Measurements from ENCODE around the gene KRT81.

The KRT81 gene

GRCh38 chr12:52249511-52250047 lies 41.8 kb downstream of the KRT81 start:
- CTCF ChIA-PET, result interaction anchor here (1.7 to 2.4 kb wide), 2 partner anchors 28 to 30 kb away, joined by 3 to 12 read pairs; no protein-coding TSS in a partner anchor
- POLR2A ChIA-PET, result no interaction called here
- no peak for TF ChIP-seq CTCF (IDR thresholded peaks at IDR 0.05; ENCODE audit: control extremely low read depth, extremely low read depth, low read depth, missing control alignments)

DNA sequence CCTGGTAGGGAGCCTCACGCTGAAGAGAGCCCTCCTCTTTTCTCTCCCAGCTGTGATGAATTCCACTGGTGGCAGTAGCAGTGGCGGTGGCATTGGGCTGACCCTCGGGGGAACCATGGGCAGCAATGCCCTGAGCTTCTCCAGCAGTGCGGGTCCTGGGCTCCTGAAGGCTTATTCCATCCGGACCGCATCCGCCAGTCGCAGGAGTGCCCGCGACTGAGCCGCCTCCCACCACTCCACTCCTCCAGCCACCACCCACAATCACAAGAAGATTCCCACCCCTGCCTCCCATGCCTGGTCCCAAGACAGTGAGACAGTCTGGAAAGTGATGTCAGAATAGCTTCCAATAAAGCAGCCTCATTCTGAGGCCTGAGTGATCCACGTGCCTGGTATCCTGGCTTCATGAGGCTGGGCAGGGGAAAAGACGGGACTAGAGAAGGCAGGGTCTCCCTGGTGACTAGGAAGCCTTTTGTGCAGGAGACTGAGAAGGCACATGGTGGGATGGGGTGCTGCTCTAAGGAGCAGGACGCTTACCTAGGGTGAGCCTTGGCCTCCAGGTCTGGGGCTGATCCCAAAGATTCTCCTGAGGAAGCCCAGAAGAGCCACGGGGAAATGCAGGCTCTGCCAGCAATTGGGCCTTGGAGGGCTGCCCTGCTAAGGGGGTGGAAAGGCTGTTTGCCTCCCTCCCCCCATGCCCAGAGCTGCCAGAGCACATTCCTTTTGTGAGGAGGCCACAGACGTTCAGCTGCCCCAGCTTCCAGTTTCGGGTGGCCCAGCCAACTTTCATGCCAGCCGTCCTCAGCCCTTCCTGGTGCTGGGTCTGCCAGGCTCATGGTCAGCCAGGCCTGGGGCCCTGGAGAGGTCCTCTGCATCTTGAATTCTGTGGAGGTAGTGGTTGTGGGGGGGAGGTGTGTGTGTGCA lies 42.5 kb downstream of the KRT81 start:
- ChIA-PET CTCF (interaction anchor here (1.0 to 2.4 kb wide), 3 partner anchors 11 to 31 kb away, joined by 3 to 12 read pairs (median 4); no protein-coding TSS in a partner anchor), POLR2A (no interaction called here)
- no peak for DNase-seq (ENCODE audit: extremely low spot score)
- TF ChIP-seq CTCF (IDR thresholded peaks at IDR 0.05; ENCODE audit: control extremely low read depth, extremely low read depth, low read depth, missing control alignments), result no peak

More at GRCh38 chr12:52249511-52250047, 41.8 kb downstream of the KRT81 start:
- DNase-seq (ENCODE audit: extremely low spot score), result no peak

DNA sequence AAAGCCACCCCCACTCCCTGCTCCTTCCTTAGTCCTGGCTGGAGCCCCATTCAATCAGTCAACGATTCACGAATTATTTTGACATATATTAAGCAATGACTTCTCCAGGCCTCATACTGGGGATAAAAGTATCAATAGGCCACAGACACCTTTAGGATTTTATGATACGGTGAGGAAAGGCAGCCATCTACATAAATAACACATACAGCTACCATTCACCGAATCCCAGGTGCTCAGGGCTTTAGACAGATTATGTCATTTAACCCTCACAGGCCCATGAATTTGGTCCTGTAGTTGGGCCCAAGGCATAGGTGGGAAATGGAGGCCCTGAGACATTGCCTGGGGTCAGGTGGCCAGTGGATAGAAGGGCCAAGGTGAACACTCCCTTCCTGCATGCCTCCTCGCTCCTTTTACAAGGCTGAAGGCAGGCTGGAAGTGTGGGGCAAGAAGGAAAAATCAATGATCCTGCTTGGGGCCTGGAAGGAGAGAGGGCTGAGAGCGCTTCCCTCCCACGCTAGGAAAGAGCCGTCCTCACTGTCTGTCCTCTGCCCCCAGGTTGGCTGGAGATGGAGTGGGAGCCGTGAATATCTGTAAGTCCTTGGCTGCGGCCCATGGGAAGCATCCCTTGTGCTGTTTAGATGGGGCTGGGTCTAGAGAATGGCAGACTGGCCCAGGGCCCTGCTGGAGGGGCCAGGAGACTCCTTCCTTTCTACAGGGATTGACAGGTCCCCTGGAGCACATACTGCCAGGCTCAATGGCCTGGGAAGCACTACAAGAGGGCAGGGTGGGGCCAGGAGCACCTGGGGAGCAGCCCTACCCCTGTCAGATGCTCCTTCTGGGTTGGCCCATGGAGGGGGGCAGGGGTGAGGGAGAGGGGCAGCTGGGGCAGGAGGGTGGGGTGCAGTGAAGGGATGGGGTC lies 43.5 kb downstream of the KRT81 start:
- CTCF ChIA-PET, result interaction anchor here (1.0 to 2.4 kb wide), 3 partner anchors 10 to 31 kb away, joined by 4 to 12 read pairs (median 10); no protein-coding TSS in a partner anchor
- no peak for DNase-seq (ENCODE audit: extremely low spot score)
- TF ChIP-seq CTCF (IDR thresholded peaks at IDR 0.05; ENCODE audit: control extremely low read depth, extremely low read depth, low read depth, missing control alignments), result no peak
- POLR2A ChIA-PET, result no interaction called here

DNA sequence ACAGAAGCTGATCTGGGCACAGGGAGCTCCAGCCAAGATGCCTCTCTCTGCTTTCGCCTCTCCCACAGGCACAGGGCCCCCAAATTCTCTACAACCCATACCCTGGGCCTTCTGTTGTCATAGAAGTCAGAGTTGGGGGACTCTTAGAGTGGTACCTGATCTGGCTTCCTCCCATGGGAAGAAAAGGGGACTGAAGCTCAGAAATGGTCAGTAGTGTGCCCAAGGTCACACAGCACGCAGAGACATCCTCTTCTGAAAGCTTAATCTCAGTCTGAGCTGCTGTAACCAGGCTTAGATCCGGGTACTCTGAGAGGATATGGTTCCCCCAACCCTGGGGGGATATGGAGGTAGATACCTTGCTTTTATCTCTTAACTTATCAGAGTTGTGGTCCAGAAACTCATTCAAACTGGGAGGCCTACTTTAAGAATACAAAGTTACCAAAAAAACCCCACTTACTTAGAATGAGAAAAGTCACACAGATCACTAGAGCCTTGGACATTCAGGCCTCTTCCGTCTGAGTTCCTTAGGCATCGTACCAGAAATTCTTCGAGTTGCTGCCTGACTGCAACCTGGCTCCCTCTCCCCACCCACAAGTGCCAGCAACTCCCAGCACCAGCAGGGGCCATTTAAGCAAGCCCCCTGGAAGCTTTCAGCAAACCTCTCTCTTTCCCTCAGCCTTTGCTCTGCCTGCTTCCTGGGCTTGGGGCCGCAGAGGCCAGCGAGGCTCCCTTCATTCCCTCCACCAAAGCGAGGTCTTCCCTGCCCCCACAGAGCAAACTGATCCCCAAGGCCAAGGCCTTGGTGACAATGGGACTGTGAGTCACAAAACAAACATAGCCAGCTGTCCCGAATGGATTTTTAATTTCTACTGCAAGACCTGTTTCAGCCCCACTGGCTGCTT lies 44.4 kb downstream of the KRT81 start:
- no peak for DNase-seq (ENCODE audit: extremely low spot score)
- TF ChIP-seq CTCF (IDR thresholded peaks at IDR 0.05; ENCODE audit: control extremely low read depth, extremely low read depth, low read depth, missing control alignments), result no peak
- POLR2A ChIA-PET, result no interaction called here
- CTCF ChIA-PET, result interaction anchor here (0.8 to 2.1 kb wide), 5 partner anchors 21 to 41 kb away, joined by 3 to 10 read pairs (median 3); no protein-coding TSS in a partner anchor

GRCh38 chr12:52245962-52246569 lies 45.3 kb downstream of the KRT81 start:
- ChIA-PET CTCF (interaction anchor here (0.8 to 2.1 kb wide), 8 partner anchors 20 to 220 kb away, joined by 3 to 16 read pairs (median 3); no protein-coding TSS in a partner anchor), POLR2A (no interaction called here)
- TF ChIP-seq CTCF (IDR thresholded peaks at IDR 0.05; ENCODE audit: control extremely low read depth, extremely low read depth, low read depth, missing control alignments), result no peak
- no peak for DNase-seq (ENCODE audit: extremely low spot score)

All from GM10248 (cell line).